Epithelial cell of prostate (primary cell): Measurements from ENCODE around the gene SRF.
A peak's percentile ranks its signal among the peaks of the same experiment; 100 is the strongest.

Source experiments
- DNase-seq: peaks from one replicate; pipeline ENCODE4 v3.0.0-alpha.2; 2011; ENCODE audit warnings: low read depth, low spot score
- H3K27ac ChIP-seq: fragments of 450-650 bp; 2 replicates; pipeline ENCODE4 v1.5.1; 2017; ENCODE audit warnings: mild to moderate bottlenecking

Gene SRF

DNA sequence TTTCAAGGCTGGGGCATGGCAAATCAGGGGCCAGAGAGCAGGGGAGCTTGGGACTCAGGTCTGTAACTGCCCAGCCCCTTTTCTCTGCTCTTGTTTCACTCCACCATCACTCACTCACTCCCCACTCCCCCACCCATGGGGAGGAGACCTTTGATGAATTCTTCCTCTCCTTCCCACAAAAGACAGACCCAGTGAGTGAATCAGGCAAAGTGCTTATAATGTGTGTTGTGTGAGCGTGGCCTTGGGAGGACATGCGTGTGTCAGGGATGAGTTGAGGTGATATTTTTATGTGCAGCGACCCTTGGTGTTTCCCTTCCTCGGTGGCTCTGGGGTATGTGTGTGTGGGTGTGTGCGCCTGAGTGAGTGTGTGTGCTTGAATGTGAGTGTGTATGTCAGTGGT lies 9.9 kb downstream of the SRF start:
- H3K27ac ChIP-seq, result peak overlapping the region; percentile 55
- DNase-seq, result no peak

- H3K27ac ChIP-seq, result peak overlapping the region; percentile 55
- no peak for DNase-seq
These were observed 10.5 kb downstream of the SRF start for GRCh38 chr6:43181621-43181941.

- H3K27ac ChIP-seq, result peak within 1 kb of the TSS; percentile 55
- no peak for DNase-seq
These were observed 11.1 kb downstream of the SRF start, which contains the start of gene CUL9 for GRCh38 chr6:43181942-43182860. TSS of gene CUL9 (plus strand) at chr6:43182196. CDS start at chr6:43184311, 2,115 bp downstream.

GRCh38 chr6:43183441-43183840 lies 12.4 kb downstream of the SRF start:
- no peak for DNase-seq
- no peak overlapping the region for H3K27ac ChIP-seq

DNA sequence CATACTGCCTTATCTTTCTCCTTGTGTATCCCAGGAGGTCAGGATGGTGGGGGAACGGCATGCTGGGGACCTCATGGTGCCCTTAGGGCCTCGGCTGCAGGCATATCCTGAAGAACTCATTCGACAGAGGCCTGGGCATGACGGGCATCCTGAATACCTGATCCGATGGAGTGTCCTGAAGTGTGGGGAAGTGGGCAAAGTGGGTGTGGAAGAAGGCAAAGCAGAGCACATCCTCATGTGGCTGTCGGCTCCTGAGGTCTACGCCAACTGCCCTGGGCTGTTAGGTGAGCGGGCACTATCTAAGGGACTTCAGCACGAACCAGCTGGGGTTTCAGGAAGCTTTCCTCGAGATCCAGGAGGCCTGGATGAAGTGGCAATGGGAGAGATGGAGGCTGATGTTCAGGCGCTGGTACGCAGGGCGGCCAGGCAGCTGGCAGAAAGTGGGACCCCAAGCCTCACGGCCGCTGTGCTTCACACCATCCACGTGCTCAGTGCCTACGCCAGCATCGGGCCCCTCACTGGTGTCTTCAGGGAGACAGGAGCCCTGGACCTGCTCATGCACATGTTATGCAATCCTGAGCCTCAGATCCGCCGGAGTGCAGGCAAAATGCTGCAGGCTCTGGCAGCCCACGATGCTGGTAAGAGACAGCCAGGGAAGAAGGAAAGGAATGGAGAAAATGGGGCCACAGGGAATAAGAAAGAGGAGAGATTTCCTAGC lies 13.4 kb downstream of the SRF start:
- DNase-seq, result no peak
- no peak overlapping the region for H3K27ac ChIP-seq

DNA sequence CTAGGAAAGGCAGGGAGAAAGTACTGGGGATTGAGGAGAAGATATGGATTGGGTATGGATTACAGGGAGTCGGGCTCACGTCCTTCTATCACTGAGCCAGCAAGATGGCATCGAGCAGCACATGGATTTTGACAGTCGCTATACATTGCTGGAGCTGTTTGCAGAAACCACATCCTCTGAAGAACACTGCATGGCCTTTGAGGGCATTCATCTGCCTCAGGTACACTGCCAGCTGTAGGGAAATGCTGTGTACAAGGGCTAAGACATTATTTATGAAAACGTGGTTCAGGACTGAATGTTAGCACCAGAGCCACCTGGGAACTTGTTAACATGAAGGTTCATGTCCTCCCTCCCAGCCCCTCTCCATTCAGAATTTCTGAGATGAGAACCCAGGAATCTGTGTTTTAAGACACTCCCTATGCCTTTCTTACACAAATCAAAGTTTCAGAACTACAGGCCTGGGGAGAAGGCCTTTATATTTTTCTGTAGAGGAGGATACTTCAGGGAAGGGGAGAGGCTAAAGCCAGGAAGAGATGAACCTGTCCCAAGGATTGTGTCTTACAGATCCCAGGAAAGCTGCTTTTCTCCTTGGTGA lies 14.4 kb downstream of the SRF start:
- no peak for DNase-seq
- no peak overlapping the region for H3K27ac ChIP-seq

GRCh38 chr6:43186019-43186418 lies 14.9 kb downstream of the SRF start:
- peak overlapping the region; percentile 47 for H3K27ac ChIP-seq
- DNase-seq, result no peak

GRCh38 chr6:43186706-43187105 lies 15.6 kb downstream of the SRF start:
- peak overlapping the region; percentile 47 for H3K27ac ChIP-seq
- DNase-seq, result no peak

- no peak for DNase-seq
These were observed 16.8 kb downstream of the SRF start for GRCh38 chr6:43187821-43188220.

GRCh38 chr6:43188426-43188825 lies 17.4 kb downstream of the SRF start:
- no peak overlapping the region for H3K27ac ChIP-seq
- DNase-seq, result no peak

More at GRCh38 chr6:43187821-43188220, 16.8 kb downstream of the SRF start:
- H3K27ac ChIP-seq, result no peak overlapping the region

- no peak overlapping the region for H3K27ac ChIP-seq
- DNase-seq, result no peak
These were observed 18.8 kb downstream of the SRF start for GRCh38 chr6:43189776-43190304.

- DNase-seq, result no peak
- no peak overlapping the region for H3K27ac ChIP-seq
These were observed 21.8 kb downstream of the SRF start for GRCh38 chr6:43192911-43193310.

GRCh38 chr6:43193929-43194328 lies 22.9 kb downstream of the SRF start:
- no peak overlapping the region for H3K27ac ChIP-seq
- no peak for DNase-seq

DNA sequence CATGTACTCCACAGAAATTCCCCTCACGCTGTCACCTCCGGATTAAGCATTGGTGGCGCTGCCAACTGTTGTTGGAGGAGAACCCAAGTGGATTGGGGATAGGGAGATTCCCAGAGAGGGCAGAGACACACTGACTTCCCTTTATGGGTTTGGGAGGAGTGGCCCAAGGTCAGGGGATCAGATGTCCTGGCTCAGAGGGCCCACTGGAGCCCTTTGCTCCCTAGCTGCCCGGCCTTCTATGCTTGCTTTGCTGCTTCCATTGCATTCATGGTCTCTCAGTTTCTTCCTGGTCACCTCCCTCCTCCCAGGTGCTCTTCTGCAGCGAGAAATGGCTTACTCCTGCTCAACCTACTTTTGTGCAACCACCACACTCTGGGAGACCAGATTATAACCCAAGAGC lies 25.3 kb downstream of the SRF start:
- no peak for DNase-seq
- no peak overlapping the region for H3K27ac ChIP-seq

- H3K27ac ChIP-seq, result no peak overlapping the region
- DNase-seq, result no peak
These were observed 28.8 kb downstream of the SRF start for GRCh38 chr6:43199912-43200311.

DNA sequence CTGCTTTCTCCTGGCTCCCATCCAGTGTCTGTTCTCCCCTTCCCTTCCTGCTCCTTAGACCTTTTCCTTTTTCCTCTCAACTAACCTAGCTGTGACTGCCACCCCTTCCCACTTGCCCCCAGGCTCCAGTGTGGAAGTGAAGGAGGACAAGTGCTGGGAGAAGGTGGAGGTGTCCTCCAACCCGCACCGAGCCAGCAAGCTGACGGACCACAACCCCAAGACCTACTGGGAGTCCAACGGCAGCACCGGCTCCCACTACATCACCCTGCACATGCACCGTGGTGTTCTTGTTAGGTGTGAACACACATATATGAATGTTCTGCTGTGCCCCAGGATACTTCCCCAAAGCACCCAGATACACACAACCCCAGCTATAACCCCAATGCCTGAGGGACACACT lies 29.5 kb downstream of the SRF start:
- DNase-seq, result no peak

DNA sequence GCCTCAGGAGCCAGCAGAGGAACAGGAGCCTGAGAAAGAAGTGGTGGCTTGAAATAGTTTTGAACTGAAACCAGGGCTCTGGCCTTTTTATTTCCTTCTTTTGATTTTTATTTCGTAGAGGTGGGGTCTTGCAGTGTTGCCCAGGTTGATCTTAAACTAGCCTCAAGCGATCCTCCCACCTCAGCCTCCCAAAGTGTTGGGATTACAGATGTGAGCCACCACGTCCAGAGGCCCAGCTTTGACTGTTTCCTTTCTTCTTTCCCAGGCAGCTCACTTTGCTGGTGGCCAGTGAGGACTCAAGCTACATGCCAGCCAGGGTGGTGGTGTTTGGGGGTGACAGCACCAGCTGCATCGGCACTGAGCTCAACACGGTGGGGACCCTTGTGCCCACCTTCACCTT lies 31.4 kb downstream of the SRF start:
- DNase-seq, result no peak

More for the DNA sequence above, 29.5 kb downstream of the SRF start:
- H3K27ac ChIP-seq, result no peak overlapping the region

GRCh38 chr6:43203029-43203717 lies 32.1 kb downstream of the SRF start:
- H3K27ac ChIP-seq, result no peak overlapping the region
- DNase-seq, result no peak

More for the DNA sequence above, 31.4 kb downstream of the SRF start:
- H3K27ac ChIP-seq, result no peak overlapping the region

DNA sequence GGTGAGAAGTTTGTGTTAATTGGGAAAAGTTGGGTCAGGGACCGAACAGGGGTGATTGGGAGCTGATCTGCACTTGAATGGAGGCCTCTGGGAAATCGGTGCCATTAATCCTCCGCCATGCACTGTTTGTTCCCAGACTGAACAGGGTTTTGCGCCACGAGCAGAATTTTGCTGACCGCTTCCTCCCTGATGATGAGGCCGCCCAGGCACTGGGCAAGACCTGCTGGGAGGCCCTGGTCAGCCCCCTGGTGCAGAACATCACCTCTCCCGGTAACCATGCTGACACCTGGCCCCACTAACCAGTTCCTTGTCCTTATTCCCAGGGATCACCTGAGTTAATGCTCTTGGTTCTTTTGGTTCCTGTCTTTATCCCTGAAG lies 32.6 kb downstream of the SRF start:
- no peak overlapping the region for H3K27ac ChIP-seq
- DNase-seq, result no peak
